H1 (cell line): ENCODE results near the gene UGT1A3. TPM values are rescaled to one million over a fixed set of nuclear protein-coding genes. Genes with fewer than 3 reads are reported as not detected.

ENCODE experiments used
- BACH1 ChIP-seq: IDR thresholded peaks from 2 replicates; pipeline ENCODE4 v1.6.1; 2012; ENCODE audit warnings: low read length, improper control_type of control experiment
- CHD1 ChIP-seq: IDR thresholded peaks from 2 replicates; pipeline ENCODE4 v1.6.1; 2012; ENCODE audit warnings: low read depth, low read length, improper control_type of control experiment
- TAF7 ChIP-seq: optimal IDR thresholded peaks from 2 replicates; pipeline ENCODE3; 2011; ENCODE audit warnings: low read depth, mild to moderate bottlenecking, inconsistent platforms, low read length, moderate library complexity, borderline replicate concordance
- TCF12 ChIP-seq: IDR thresholded peaks from 2 replicates; pipeline ENCODE4 v1.6.1; 2011; ENCODE audit warnings: low read depth, mild to moderate bottlenecking, low read length
- polyA plus RNA-seq, 7 experiments: library from polyadenylated mRNA; depleted of rRNA in 3 of 7; stranded (reverse) in 5 of 7; unstranded in 2 of 7; fragments of >200 nt in 5 of 7; fragments of 200-250 nt in 2 of 7; gene quantifications; 1 replicate in 5 of 7; 2 replicates in 1 of 7; 4 replicates in 1 of 7; pipeline versions ENCODE4 v1.2.1 to v1.2.3, GENCODE V29; 2011 to 2013; ENCODE audit warnings: missing spikeins in 2 of 7, mixed read lengths in 2 of 7
- total RNA-seq: library from RNA; stranded (reverse); fragmentation: NEBNext Ultra II Directional; extraction: Animal tissue kit (Norgen Biotek cat#: 25700); gene quantifications from 2 replicates; pipeline ENCODE4 v1.2.1, GENCODE V29; 2021
- TF ChIP-seq, protein P1 (sequence below): fragments of 300-600 bp; sonication (generic); IDR thresholded peaks from 2 replicates; pipeline ENCODE4 v1.7.1; 2012; ENCODE audit warnings: low read length, moderate library complexity, mild to moderate bottlenecking, inconsistent platforms; ENCODE audit not compliant: insufficient replicate concordance

The UGT1A3 gene
- total and polyA plus RNA-seq, 2 of the 8 experiments (the other 6 are each of a cell fraction or from before 2014, with no cell fraction given), result not detected

DNA sequence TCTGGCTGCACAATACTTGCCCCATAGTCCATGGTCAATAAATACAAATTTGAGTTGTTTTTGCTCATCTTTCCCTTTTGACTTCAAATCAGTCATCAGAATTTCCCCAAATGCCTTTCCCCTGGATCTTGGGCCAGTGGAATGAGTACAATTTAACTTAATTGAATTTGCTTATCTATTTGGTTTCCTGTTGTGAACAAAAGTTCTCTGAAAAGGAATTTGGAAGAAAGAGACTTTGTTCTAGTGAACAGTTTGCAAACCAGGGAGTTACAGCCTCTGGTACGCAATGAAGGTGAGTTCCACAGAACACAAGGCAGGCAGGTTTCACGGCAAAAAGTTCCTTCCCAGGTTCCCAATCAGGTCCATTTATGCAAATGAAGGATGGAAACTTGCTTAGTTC lies 30.0 kb downstream of the UGT1A3 start (continued):
- TF ChIP-seq, protein P1, sequence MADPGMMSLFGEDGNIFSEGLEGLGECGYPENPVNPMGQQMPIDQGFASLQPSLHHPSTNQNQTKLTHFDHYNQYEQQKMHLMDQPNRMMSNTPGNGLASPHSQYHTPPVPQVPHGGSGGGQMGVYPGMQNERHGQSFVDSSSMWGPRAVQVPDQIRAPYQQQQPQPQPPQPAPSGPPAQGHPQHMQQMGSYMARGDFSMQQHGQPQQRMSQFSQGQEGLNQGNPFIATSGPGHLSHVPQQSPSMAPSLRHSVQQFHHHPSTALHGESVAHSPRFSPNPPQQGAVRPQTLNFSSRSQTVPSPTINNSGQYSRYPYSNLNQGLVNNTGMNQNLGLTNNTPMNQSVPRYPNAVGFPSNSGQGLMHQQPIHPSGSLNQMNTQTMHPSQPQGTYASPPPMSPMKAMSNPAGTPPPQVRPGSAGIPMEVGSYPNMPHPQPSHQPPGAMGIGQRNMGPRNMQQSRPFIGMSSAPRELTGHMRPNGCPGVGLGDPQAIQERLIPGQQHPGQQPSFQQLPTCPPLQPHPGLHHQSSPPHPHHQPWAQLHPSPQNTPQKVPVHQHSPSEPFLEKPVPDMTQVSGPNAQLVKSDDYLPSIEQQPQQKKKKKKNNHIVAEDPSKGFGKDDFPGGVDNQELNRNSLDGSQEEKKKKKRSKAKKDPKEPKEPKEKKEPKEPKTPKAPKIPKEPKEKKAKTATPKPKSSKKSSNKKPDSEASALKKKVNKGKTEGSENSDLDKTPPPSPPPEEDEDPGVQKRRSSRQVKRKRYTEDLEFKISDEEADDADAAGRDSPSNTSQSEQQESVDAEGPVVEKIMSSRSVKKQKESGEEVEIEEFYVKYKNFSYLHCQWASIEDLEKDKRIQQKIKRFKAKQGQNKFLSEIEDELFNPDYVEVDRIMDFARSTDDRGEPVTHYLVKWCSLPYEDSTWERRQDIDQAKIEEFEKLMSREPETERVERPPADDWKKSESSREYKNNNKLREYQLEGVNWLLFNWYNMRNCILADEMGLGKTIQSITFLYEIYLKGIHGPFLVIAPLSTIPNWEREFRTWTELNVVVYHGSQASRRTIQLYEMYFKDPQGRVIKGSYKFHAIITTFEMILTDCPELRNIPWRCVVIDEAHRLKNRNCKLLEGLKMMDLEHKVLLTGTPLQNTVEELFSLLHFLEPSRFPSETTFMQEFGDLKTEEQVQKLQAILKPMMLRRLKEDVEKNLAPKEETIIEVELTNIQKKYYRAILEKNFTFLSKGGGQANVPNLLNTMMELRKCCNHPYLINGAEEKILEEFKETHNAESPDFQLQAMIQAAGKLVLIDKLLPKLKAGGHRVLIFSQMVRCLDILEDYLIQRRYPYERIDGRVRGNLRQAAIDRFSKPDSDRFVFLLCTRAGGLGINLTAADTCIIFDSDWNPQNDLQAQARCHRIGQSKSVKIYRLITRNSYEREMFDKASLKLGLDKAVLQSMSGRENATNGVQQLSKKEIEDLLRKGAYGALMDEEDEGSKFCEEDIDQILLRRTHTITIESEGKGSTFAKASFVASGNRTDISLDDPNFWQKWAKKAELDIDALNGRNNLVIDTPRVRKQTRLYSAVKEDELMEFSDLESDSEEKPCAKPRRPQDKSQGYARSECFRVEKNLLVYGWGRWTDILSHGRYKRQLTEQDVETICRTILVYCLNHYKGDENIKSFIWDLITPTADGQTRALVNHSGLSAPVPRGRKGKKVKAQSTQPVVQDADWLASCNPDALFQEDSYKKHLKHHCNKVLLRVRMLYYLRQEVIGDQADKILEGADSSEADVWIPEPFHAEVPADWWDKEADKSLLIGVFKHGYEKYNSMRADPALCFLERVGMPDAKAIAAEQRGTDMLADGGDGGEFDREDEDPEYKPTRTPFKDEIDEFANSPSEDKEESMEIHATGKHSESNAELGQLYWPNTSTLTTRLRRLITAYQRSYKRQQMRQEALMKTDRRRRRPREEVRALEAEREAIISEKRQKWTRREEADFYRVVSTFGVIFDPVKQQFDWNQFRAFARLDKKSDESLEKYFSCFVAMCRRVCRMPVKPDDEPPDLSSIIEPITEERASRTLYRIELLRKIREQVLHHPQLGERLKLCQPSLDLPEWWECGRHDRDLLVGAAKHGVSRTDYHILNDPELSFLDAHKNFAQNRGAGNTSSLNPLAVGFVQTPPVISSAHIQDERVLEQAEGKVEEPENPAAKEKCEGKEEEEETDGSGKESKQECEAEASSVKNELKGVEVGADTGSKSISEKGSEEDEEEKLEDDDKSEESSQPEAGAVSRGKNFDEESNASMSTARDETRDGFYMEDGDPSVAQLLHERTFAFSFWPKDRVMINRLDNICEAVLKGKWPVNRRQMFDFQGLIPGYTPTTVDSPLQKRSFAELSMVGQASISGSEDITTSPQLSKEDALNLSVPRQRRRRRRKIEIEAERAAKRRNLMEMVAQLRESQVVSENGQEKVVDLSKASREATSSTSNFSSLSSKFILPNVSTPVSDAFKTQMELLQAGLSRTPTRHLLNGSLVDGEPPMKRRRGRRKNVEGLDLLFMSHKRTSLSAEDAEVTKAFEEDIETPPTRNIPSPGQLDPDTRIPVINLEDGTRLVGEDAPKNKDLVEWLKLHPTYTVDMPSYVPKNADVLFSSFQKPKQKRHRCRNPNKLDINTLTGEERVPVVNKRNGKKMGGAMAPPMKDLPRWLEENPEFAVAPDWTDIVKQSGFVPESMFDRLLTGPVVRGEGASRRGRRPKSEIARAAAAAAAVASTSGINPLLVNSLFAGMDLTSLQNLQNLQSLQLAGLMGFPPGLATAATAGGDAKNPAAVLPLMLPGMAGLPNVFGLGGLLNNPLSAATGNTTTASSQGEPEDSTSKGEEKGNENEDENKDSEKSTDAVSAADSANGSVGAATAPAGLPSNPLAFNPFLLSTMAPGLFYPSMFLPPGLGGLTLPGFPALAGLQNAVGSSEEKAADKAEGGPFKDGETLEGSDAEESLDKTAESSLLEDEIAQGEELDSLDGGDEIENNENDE, result no peak
- TF ChIP-seq BACH1 (no peak), TAF7 (no peak), TCF12 (no peak), CHD1 (no peak)
